ENCODE measurements around the gene TMEM252. TPM values are rescaled to one million over a fixed set of nuclear protein-coding genes. Genes with fewer than 3 reads are reported as not detected.

The TMEM252 gene
- polyA plus RNA-seq, 2 of the 4 experiments (the other 2 are of a cell fraction): not detected

DNA sequence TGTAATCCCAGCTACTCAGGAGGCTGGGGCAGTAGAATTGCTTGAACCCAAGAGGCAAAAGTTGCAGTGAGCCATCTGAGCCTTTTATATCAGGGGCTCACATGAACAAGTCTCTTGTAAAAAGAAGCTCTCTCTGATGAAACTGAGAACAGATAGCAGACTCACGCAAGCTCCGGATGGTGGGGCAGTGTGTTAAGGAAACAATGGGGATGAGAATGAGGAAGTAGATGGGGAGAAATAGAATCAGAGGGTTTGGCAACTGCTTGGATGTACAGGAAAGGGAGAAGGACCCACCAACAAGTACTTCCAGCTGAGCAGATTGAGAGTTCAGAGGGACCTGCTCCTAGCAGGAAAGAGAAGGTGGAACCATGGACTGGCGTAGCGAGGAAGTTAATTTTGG is 18.6 kb downstream of the TMEM252 start (continued):
- TF ChIP-seq, protein P1, sequence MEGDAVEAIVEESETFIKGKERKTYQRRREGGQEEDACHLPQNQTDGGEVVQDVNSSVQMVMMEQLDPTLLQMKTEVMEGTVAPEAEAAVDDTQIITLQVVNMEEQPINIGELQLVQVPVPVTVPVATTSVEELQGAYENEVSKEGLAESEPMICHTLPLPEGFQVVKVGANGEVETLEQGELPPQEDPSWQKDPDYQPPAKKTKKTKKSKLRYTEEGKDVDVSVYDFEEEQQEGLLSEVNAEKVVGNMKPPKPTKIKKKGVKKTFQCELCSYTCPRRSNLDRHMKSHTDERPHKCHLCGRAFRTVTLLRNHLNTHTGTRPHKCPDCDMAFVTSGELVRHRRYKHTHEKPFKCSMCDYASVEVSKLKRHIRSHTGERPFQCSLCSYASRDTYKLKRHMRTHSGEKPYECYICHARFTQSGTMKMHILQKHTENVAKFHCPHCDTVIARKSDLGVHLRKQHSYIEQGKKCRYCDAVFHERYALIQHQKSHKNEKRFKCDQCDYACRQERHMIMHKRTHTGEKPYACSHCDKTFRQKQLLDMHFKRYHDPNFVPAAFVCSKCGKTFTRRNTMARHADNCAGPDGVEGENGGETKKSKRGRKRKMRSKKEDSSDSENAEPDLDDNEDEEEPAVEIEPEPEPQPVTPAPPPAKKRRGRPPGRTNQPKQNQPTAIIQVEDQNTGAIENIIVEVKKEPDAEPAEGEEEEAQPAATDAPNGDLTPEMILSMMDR (IDR thresholded peaks at IDR 0.05): no peak
- TF ChIP-seq, protein P2, sequence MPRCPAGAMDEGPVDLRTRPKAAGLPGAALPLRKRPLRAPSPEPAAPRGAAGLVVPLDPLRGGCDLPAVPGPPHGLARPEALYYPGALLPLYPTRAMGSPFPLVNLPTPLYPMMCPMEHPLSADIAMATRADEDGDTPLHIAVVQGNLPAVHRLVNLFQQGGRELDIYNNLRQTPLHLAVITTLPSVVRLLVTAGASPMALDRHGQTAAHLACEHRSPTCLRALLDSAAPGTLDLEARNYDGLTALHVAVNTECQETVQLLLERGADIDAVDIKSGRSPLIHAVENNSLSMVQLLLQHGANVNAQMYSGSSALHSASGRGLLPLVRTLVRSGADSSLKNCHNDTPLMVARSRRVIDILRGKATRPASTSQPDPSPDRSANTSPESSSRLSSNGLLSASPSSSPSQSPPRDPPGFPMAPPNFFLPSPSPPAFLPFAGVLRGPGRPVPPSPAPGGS (IDR thresholded peaks at IDR 0.05): no peak
- TF ChIP-seq HOXB13 (CRISPR knock-in tag; IDR thresholded peaks at IDR 0.05; ENCODE audit: low read depth) (no peak), CBX2 (IDR thresholded peaks at IDR 0.05; ENCODE audit: borderline replicate concordance, low read depth) (no peak), KDM5A (IDR thresholded peaks at IDR 0.05) (no peak)
- TF ChIP-seq, protein P3, sequence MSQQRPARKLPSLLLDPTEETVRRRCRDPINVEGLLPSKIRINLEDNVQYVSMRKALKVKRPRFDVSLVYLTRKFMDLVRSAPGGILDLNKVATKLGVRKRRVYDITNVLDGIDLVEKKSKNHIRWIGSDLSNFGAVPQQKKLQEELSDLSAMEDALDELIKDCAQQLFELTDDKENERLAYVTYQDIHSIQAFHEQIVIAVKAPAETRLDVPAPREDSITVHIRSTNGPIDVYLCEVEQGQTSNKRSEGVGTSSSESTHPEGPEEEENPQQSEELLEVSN (IDR thresholded peaks at IDR 0.05; ENCODE audit: borderline replicate concordance, low read depth): no peak

DNA sequence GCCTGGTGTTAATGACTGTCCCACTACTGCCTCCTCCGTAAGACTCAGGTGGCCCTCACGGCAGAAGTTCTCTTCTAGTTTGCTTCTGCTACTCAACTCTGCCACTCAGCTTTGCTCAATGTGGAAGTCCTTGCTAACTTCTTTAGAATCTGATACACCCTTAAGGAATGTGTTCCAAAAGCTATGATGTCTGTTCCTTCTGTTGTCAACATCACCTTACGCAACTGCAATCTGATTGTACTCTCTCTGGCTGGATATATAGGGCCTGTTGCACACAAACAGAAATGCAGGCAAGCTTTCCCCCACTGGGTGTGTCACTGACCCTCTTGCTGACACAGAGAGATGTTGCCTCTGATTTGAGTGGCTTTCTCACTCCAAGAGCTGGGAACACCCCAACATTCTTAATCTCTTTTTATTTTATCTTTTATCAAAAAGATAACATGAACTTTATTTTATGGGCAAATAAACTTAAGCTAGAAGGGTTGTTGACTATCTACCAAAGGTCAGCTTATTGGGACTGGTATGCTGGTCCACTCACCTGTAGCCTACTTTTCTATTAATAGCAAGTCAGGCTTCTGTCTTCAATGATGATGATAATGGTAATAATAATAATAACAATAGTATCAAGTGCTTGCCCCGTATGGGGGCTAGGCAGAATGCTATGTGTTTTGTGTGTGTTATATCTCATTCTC is 25.2 kb downstream of the TMEM252 start:
- no peak for TF ChIP-seq PHF8 (IDR thresholded peaks at IDR 0.05; ENCODE audit: borderline replicate concordance, low read depth)
- TF ChIP-seq RFX5 (IDR thresholded peaks at IDR 0.05): no peak
- TF ChIP-seq TP53 (CRISPR knock-in tag; IDR thresholded peaks at IDR 0.05): no peak
- no peak for TF ChIP-seq EHF (CRISPR knock-in tag; IDR thresholded peaks at IDR 0.05)
- no peak for TF ChIP-seq CHD2 (IDR thresholded peaks at IDR 0.05; ENCODE audit: low read length, partially characterized antibody)
- TF ChIP-seq, protein P1 (IDR thresholded peaks at IDR 0.05): no peak
- no peak for TF ChIP-seq CEBPB (IDR thresholded peaks at IDR 0.05)
- no peak for TF ChIP-seq RNF2 (IDR thresholded peaks at IDR 0.05; ENCODE audit: borderline replicate concordance, low read depth)
- TF ChIP-seq, protein P3 (IDR thresholded peaks at IDR 0.05; ENCODE audit: borderline replicate concordance, low read depth): no peak
- TF ChIP-seq MYC (IDR thresholded peaks at IDR 0.05; ENCODE audit: borderline replicate concordance, low read length): no peak
- Histone ChIP-seq H3K27ac (no peak overlapping the region), H3K9me3 (peaks cover 9% of the 10 kb centered on the region; the same call in 2 of the 3 replicates), H3K4me3 (no peak overlapping the region), H3K4me2 (no peak overlapping the region), H3K4me1 (no peaks in the 10 kb centered on the region; the same call in 2 of the 3 replicates)
- 48% methylated on average over 4 of the region's 4 CpGs for WGBS (ENCODE audit: missing lambda C conversion rate)
- ChIA-PET CTCF (interaction anchor here (1.4 kb wide), 1 partner anchor 15 kb away, joined by 3 read pairs; no protein-coding TSS in a partner anchor), POLR2A (no interaction called here)
- ATAC-seq (peak; percentile 30 to 59; a peak in 3 of 6 replicates), DNase-seq (ENCODE audit: low read depth in 1 of 2, low spot score in 1 of 2) (peak in 1 of 2 experiments; percentile 31), FAIRE-seq (no peak)

DNA sequence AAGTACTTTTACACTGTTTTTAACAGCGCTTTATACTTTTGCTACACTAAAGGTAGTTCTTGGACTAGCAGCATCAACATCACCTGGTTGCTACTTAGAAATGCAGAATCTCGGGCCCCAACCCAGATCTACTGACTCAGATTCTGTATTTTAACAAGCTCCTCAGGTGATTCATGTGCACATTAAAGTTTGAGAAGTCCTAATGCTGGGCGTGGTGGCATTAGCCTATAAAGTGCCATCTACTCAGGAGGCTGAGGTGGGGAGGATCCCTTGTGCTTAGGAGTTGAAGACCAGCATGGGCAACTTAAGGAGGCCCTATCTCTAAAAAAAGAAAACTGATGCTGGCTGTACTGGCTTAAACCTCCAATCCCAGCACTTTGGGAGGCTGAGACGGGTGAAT is 26.7 kb downstream of the TMEM252 start:
- FAIRE-seq (no peak), ATAC-seq (no peak), DNase-seq (ENCODE audit: low read depth in 1 of 2, low spot score in 1 of 2) (no peak)
- ChIA-PET POLR2A (no interaction called here), CTCF (no interaction called here)
- Histone ChIP-seq H3K4me2 (no peak overlapping the region), H3K4me3 (no peak overlapping the region), H3K27ac (no peak overlapping the region), H3K9me3 (peaks cover 9% of the 10 kb centered on the region; the same call in 2 of the 3 replicates), H3K4me1 (no peaks in the 10 kb centered on the region; the same call in 2 of the 3 replicates)
- TF ChIP-seq ZC3H11A (IDR thresholded peaks at IDR 0.05) (no peak), BHLHE40 (IDR thresholded peaks at IDR 0.05; ENCODE audit: low read depth, low read length) (no peak), ZNF302 (CRISPR knock-in tag; IDR thresholded peaks at IDR 0.05) (no peak), CEBPB (IDR thresholded peaks at IDR 0.05) (no peak), ZSCAN20 (CRISPR knock-in tag; IDR thresholded peaks at IDR 0.05) (no peak)
- TF ChIP-seq, protein P3 (IDR thresholded peaks at IDR 0.05; ENCODE audit: borderline replicate concordance, low read depth): no peak
- TF ChIP-seq, protein P4, sequence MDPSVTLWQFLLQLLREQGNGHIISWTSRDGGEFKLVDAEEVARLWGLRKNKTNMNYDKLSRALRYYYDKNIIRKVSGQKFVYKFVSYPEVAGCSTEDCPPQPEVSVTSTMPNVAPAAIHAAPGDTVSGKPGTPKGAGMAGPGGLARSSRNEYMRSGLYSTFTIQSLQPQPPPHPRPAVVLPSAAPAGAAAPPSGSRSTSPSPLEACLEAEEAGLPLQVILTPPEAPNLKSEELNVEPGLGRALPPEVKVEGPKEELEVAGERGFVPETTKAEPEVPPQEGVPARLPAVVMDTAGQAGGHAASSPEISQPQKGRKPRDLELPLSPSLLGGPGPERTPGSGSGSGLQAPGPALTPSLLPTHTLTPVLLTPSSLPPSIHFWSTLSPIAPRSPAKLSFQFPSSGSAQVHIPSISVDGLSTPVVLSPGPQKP (IDR thresholded peaks at IDR 0.05; ENCODE audit: low read depth, low read length): no peak
- TF ChIP-seq, protein P5, sequence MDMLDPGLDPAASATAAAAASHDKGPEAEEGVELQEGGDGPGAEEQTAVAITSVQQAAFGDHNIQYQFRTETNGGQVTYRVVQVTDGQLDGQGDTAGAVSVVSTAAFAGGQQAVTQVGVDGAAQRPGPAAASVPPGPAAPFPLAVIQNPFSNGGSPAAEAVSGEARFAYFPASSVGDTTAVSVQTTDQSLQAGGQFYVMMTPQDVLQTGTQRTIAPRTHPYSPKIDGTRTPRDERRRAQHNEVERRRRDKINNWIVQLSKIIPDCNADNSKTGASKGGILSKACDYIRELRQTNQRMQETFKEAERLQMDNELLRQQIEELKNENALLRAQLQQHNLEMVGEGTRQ (IDR thresholded peaks at IDR 0.05): no peak
- TF ChIP-seq, protein P6, sequence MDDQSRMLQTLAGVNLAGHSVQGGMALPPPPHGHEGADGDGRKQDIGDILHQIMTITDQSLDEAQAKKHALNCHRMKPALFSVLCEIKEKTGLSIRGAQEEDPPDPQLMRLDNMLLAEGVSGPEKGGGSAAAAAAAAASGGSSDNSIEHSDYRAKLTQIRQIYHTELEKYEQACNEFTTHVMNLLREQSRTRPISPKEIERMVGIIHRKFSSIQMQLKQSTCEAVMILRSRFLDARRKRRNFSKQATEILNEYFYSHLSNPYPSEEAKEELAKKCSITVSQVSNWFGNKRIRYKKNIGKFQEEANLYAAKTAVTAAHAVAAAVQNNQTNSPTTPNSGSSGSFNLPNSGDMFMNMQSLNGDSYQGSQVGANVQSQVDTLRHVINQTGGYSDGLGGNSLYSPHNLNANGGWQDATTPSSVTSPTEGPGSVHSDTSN (IDR thresholded peaks at IDR 0.05): no peak
- 60% methylated on average over 3 of the region's 4 CpGs for WGBS (ENCODE audit: missing lambda C conversion rate)
